ENCODE data around the gene TPO. TPM values are rescaled to one million over a fixed set of nuclear protein-coding genes. Genes with fewer than 3 reads are reported as not detected.

TPO gene
- total RNA-seq, 1 donor: not detected

GRCh38 chr2:1518331-1518803 is 105.1 kb downstream of the TPO start:
- no peak overlapping the region for H3K4me3 ChIP-seq (ENCODE audit: low read depth, low read length)
- DNase-seq (ENCODE audit: low read depth): no peak
- TF ChIP-seq CTCF (IDR thresholded peaks at IDR 0.05; ENCODE audit: insufficient read depth, low read depth, low read length): no peak

GRCh38 chr2:1518867-1519530 is 105.7 kb downstream of the TPO start:
- H3K4me3 ChIP-seq (ENCODE audit: low read depth, low read length): no peak overlapping the region
- TF ChIP-seq CTCF (IDR thresholded peaks at IDR 0.05; ENCODE audit: insufficient read depth, low read depth, low read length): no peak
- no peak for DNase-seq (ENCODE audit: low read depth)

GRCh38 chr2:1521191-1521877 is 108.1 kb downstream of the TPO start:
- H3K4me3 ChIP-seq (ENCODE audit: low read depth, low read length): no peak overlapping the region
- no peak for TF ChIP-seq CTCF (IDR thresholded peaks at IDR 0.05; ENCODE audit: insufficient read depth, low read depth, low read length)
- DNase-seq (ENCODE audit: low read depth): no peak

GRCh38 chr2:1521878-1522830 is 108.9 kb downstream of the TPO start:
- DNase-seq (ENCODE audit: low read depth): no peak
- no peak overlapping the region for H3K4me3 ChIP-seq (ENCODE audit: low read depth, low read length)
- no peak for TF ChIP-seq CTCF (IDR thresholded peaks at IDR 0.05; ENCODE audit: insufficient read depth, low read depth, low read length)

- DNase-seq (ENCODE audit: low read depth): no peak
- no peak overlapping the region for H3K4me3 ChIP-seq (ENCODE audit: low read depth, low read length)
- no peak for TF ChIP-seq CTCF (IDR thresholded peaks at IDR 0.05; ENCODE audit: insufficient read depth, low read depth, low read length)
Measured at GRCh38 chr2:1527153-1527992, 114.1 kb downstream of the TPO start.
